Astrocyte (in vitro differentiated cells and primary cell): ENCODE measurements around the gene KCNMB4. TPM values are rescaled to one million over a fixed set of nuclear protein-coding genes. Genes with fewer than 3 reads are reported as not detected.
A peak's percentile ranks its signal among the peaks of the same experiment; 100 is the strongest.

ENCODE experiments used
- DNase-seq: peaks from one replicate; pipeline ENCODE4 v3.0.0-alpha.2; 2010; ENCODE audit warnings: low read depth
- FAIRE-seq: peaks from 2 replicates; lab custom pipeline; 2011; peaks lifted over from hg19 to GRCh38; lab: Jason Lieb, UNC
- H2AFZ ChIP-seq: 2 replicates; pipeline ENCODE4 v1.6.0; 2012; ENCODE audit warnings: low read depth, low read length, inconsistent platforms
- H3K27ac ChIP-seq: 2 replicates; pipeline ENCODE4 v1.5.1; 2011; ENCODE audit warnings: low read depth, low read length, inconsistent platforms
- H3K27me3 ChIP-seq: 2 replicates; pipeline ENCODE4 v1.6.0; 2011; ENCODE audit warnings: low read length, inconsistent platforms; ENCODE audit not compliant: insufficient read depth
- H3K36me3 ChIP-seq: 2 replicates; pipeline ENCODE4 v1.5.1; 2011; ENCODE audit warnings: low read length, inconsistent platforms; ENCODE audit not compliant: insufficient read depth
- H3K4me1 ChIP-seq: 2 replicates; pipeline ENCODE4 v1.5.1; 2011; ENCODE audit warnings: low read length, inconsistent platforms; ENCODE audit not compliant: insufficient read depth
- H3K4me2 ChIP-seq: 2 replicates; pipeline ENCODE4 v1.6.0; 2012; ENCODE audit warnings: low read length, inconsistent platforms
- H3K4me3 ChIP-seq: 2 replicates; pipeline ENCODE4 v1.5.1; 2011; ENCODE audit warnings: low read depth, mild to moderate bottlenecking, low read length, inconsistent platforms; ENCODE audit not compliant: insufficient read depth
- H3K79me2 ChIP-seq: 2 replicates; pipeline ENCODE4 v1.6.0; 2012; ENCODE audit warnings: mild to moderate bottlenecking, low read length, inconsistent platforms; ENCODE audit not compliant: insufficient read depth
- H3K9ac ChIP-seq: 2 replicates; pipeline ENCODE4 v1.6.0; 2012; ENCODE audit warnings: mild to moderate bottlenecking, low read length, inconsistent platforms
- H3K9me3 ChIP-seq: 2 replicates; pipeline ENCODE4 v1.5.1; 2012; ENCODE audit warnings: low read depth, mild to moderate bottlenecking, low read length, inconsistent platforms; ENCODE audit not compliant: insufficient read depth
- H4K20me1 ChIP-seq: 2 replicates; pipeline ENCODE4 v1.6.0; 2012; ENCODE audit warnings: low read length, inconsistent platforms; ENCODE audit not compliant: insufficient read depth
- H3K27ac Mint-ChIP-seq: one replicate; pipeline ENCODE4 v1.8.0; 2021; ENCODE audit warnings: mild to moderate bottlenecking, mixed read lengths; ENCODE audit not compliant: unreplicated experiment
- H3K27me3 Mint-ChIP-seq: one replicate; pipeline ENCODE4 v1.8.0; 2021; ENCODE audit warnings: low read depth, mixed read lengths; ENCODE audit not compliant: unreplicated experiment
- H3K36me3 Mint-ChIP-seq: one replicate; pipeline ENCODE4 v1.8.0; 2021; ENCODE audit warnings: low read depth, mixed read lengths; ENCODE audit not compliant: unreplicated experiment
- H3K4me1 Mint-ChIP-seq: one replicate; pipeline ENCODE4 v1.8.0; 2021; ENCODE audit warnings: low read depth, mixed read lengths; ENCODE audit not compliant: unreplicated experiment
- H3K4me3 Mint-ChIP-seq: one replicate; pipeline ENCODE4 v1.8.0; 2021; ENCODE audit warnings: mild to moderate bottlenecking, moderate library complexity, mixed read lengths; ENCODE audit not compliant: unreplicated experiment
- H3K9me3 Mint-ChIP-seq: one replicate; pipeline ENCODE4 v1.8.0; 2021; ENCODE audit warnings: mild to moderate bottlenecking, mixed read lengths; ENCODE audit not compliant: unreplicated experiment
- CTCF ChIP-seq: IDR thresholded peaks from 2 replicates; pipeline ENCODE4 v1.5.1; 2011; ENCODE audit warnings: low read depth, mild to moderate bottlenecking, inconsistent platforms, low read length, moderate library complexity; ENCODE audit not compliant: insufficient read depth
- EZH2 ChIP-seq: IDR thresholded peaks from 2 replicates; pipeline ENCODE4 v1.6.1; 2012; ENCODE audit warnings: mild to moderate bottlenecking, low read length, inconsistent platforms; ENCODE audit not compliant: insufficient read depth
- total RNA-seq: library from RNA; stranded (reverse); gene quantifications from 2 replicates; pipeline ENCODE4 v1.2.1, GENCODE V29; 2021

KCNMB4 gene
- total RNA-seq, 1 donor from 2014 or later, result 8.3 TPM

GRCh38 chr12:70353780-70354660 is 12.1 kb upstream of the KCNMB4 start:
- Histone ChIP-seq H3K79me2 (no peaks in the 10 kb centered on the region), H3K36me3 (peaks cover 14% of the 10 kb centered on the region), H2AFZ (no peak overlapping the region), H3K4me1 (no peaks in the 10 kb centered on the region), H4K20me1 (no peaks in the 10 kb centered on the region), H3K9me3 (no peaks in the 10 kb centered on the region), H3K27ac (no peak overlapping the region), H3K4me2 (no peak overlapping the region), H3K4me3 (no peak overlapping the region), H3K27me3 (no peaks in the 10 kb centered on the region), H3K9ac (no peak overlapping the region)
- FAIRE-seq, result no peak
- Mint-ChIP-seq H3K27ac (no peak overlapping the region), H3K36me3 (peaks cover 5% of the 10 kb centered on the region), H3K4me1 (no peaks in the 10 kb centered on the region), H3K27me3 (no peaks in the 10 kb centered on the region), H3K9me3 (no peaks in the 10 kb centered on the region), H3K4me3 (no peak overlapping the region)
- TF ChIP-seq EZH2 (no peak), CTCF (no peak)
- DNase-seq, result no peak

GRCh38 chr12:70354787-70355186 is 11.3 kb upstream of the KCNMB4 start:
- Mint-ChIP-seq H3K9me3 (no peaks in the 10 kb centered on the region), H3K27ac (peak overlapping the region; percentile 34), H3K36me3 (peaks cover 5% of the 10 kb centered on the region), H3K4me1 (no peaks in the 10 kb centered on the region), H3K4me3 (no peak overlapping the region), H3K27me3 (no peaks in the 10 kb centered on the region)
- Histone ChIP-seq H3K79me2 (no peaks in the 10 kb centered on the region), H3K27ac (no peak overlapping the region), H4K20me1 (no peaks in the 10 kb centered on the region), H3K4me3 (no peak overlapping the region), H3K4me2 (no peak overlapping the region), H3K36me3 (peaks cover 14% of the 10 kb centered on the region), H2AFZ (no peak overlapping the region), H3K4me1 (no peaks in the 10 kb centered on the region), H3K9me3 (no peaks in the 10 kb centered on the region), H3K9ac (no peak overlapping the region), H3K27me3 (no peaks in the 10 kb centered on the region)
- TF ChIP-seq EZH2 (no peak), CTCF (no peak)
- no peak for DNase-seq
- no peak for FAIRE-seq

GRCh38 chr12:70355972-70356371 is 10.1 kb upstream of the KCNMB4 start:
- Histone ChIP-seq H3K4me2 (no peak overlapping the region), H3K4me1 (no peaks in the 10 kb centered on the region), H3K79me2 (no peaks in the 10 kb centered on the region), H3K4me3 (no peak overlapping the region), H3K9me3 (no peaks in the 10 kb centered on the region), H3K9ac (no peak overlapping the region), H2AFZ (no peak overlapping the region), H4K20me1 (no peaks in the 10 kb centered on the region), H3K27ac (no peak overlapping the region), H3K36me3 (peaks cover 11% of the 10 kb centered on the region), H3K27me3 (no peaks in the 10 kb centered on the region)
- TF ChIP-seq CTCF (no peak), EZH2 (no peak)
- H3K36me3 Mint-ChIP-seq, result peaks cover 5% of the 10 kb centered on the region
- no peaks in the 10 kb centered on the region for H3K9me3 Mint-ChIP-seq
- DNase-seq (no peak), FAIRE-seq (no peak)
- H3K27me3 Mint-ChIP-seq, result no peaks in the 10 kb centered on the region
- H3K4me3 Mint-ChIP-seq, result no peak overlapping the region
- no peaks in the 10 kb centered on the region for H3K4me1 Mint-ChIP-seq
- H3K27ac Mint-ChIP-seq, result no peak overlapping the region
